HG03521 (cell line): Measurements from ENCODE around the gene LOXL3.
"Not testable (repeated sequence)": the region's sequence is repeated elsewhere in the genome, so short reads cannot be mapped to it uniquely, and the experiment has no call there.

Experiments
- ATAC-seq: cut with Tn5 transposase; IDR thresholded peaks from one replicate; pipeline ENCODE4 v1.9.1; 2021; ENCODE audit warnings: mild to moderate bottlenecking, moderate library complexity; ENCODE audit not compliant: unreplicated experiment

LOXL3 gene

GRCh38 chr2:74496997-74497776, 56.6 kb downstream of the LOXL3 start:
- no peak for ATAC-seq

GRCh38 chr2:74495440-74495839, 58.3 kb downstream of the LOXL3 start:
- ATAC-seq = no peak

- no peak for ATAC-seq
Measured at GRCh38 chr2:74493546-74493945, 60.2 kb downstream of the LOXL3 start.

GRCh38 chr2:74491648-74492544, 61.8 kb downstream of the LOXL3 start:
- no peak for ATAC-seq

GRCh38 chr2:74489906-74490305, 63.8 kb downstream of the LOXL3 start:
- no peak for ATAC-seq

- ATAC-seq = no peak
Measured at GRCh38 chr2:74488643-74489481, 64.9 kb downstream of the LOXL3 start.

- no peak for ATAC-seq
Measured at GRCh38 chr2:74486141-74486540, 67.6 kb downstream of the LOXL3 start.

- not testable (repeated sequence) for ATAC-seq
Measured at GRCh38 chr2:74483675-74484164, 70.0 kb downstream of the LOXL3 start.

GRCh38 chr2:74482801-74483674, 70.7 kb downstream of the LOXL3 start, which contains the start of the genes CCDC142 and TTC31:
Gene CCDC142 (minus strand): TSS chr2:74482998. CDS start chr2:74482837, 161 bp downstream.
Gene TTC31 (plus strand): TSS chr2:74483081. CDS start chr2:74483096, 15 bp downstream.
- ATAC-seq = peak; percentile 74
